ENCODE results near the gene F7.

Gene F7

DNA sequence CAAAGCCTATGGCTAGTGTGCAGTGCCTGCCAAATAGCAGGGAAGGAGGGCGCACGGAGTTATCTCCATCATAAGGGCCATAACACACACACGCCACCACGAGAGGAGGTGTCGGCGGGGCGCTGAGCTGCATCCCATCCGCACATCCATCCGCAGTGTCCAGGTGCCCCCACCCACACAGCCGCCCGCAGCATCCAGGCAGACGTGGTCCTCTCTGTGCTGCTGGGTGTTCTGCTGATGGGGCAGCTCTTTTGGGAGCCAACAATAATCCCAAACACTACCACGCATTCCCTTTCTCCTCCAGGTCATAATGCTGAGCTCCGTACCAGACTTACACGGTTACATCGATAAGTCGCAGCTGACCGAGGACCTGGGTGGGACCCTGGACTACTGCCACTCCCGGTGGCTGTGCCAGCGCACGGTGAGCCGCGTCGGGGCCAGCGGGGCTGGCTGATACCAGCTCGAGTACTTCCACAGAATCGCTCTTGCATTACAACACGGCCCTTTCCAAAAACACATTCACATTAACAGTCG, 41.5 kb upstream of the F7 start (continued):
- TF ChIP-seq, protein P1, sequence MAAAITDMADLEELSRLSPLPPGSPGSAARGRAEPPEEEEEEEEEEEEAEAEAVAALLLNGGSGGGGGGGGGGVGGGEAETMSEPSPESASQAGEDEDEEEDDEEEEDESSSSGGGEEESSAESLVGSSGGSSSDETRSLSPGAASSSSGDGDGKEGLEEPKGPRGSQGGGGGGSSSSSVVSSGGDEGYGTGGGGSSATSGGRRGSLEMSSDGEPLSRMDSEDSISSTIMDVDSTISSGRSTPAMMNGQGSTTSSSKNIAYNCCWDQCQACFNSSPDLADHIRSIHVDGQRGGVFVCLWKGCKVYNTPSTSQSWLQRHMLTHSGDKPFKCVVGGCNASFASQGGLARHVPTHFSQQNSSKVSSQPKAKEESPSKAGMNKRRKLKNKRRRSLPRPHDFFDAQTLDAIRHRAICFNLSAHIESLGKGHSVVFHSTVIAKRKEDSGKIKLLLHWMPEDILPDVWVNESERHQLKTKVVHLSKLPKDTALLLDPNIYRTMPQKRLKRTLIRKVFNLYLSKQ (tag by site-specific recombination; IDR thresholded peaks at IDR 0.05; ENCODE audit: borderline replicate concordance) = no peak
- TF ChIP-seq ZNF19 (tag by site-specific recombination; IDR thresholded peaks at IDR 0.05; ENCODE audit: low read depth) (no peak), ZNF174 (tag by site-specific recombination; IDR thresholded peaks at IDR 0.05) (no peak), ZNF416 (tag by site-specific recombination; IDR thresholded peaks at IDR 0.05) (no peak), ZNF654 (tag by site-specific recombination; IDR thresholded peaks at IDR 0.05; ENCODE audit: low read depth) (no peak), ZNF501 (tag by site-specific recombination; IDR thresholded peaks at IDR 0.05) (no peak)
- TF ChIP-seq, protein P2, sequence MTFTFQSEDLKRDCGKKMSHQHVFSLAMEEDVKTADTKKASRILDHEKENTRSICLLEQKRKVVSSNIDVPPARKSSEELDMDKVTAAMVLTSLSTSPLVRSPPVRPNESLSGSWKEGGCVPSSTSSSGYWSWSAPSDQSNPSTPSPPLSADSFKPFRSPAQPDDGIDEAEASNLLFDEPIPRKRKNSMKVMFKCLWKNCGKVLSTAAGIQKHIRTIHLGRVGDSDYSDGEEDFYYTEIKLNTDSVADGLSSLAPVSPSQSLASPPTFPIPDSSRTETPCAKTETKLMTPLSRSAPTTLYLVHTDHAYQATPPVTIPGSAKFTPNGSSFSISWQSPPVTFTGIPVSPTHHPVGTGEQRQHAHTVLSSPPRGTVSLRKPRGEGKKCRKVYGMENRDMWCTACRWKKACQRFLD (tag by site-specific recombination; IDR thresholded peaks at IDR 0.05) = no peak

- no peak overlapping the region for H3K4me3 ChIP-seq (ENCODE audit: low read depth, low read length)
- no peaks in the 10 kb centered on the region for H3K36me3 ChIP-seq (ENCODE audit: control insufficient read depth in 2 of 2, insufficient read depth in 1 of 2, low read length in 2 of 2)
- no peaks in the 10 kb centered on the region for H3K9me3 ChIP-seq (ENCODE audit: control insufficient read depth, insufficient read depth, low read depth, low read length)
- no peaks in the 10 kb centered on the region for H3K4me1 ChIP-seq (ENCODE audit: control insufficient read depth, insufficient read depth, low read length)
- POLR2A ChIA-PET = interaction anchor here (0.6 kb wide), 1 partner anchor 234 kb away, joined by 3 read pairs; no protein-coding TSS in a partner anchor
- no peak for TF ChIP-seq SP3 (tag by site-specific recombination; IDR thresholded peaks at IDR 0.05)
- no peak for TF ChIP-seq ZNF138 (tag by site-specific recombination; IDR thresholded peaks at IDR 0.05; ENCODE audit: borderline replicate concordance)
- no peak for TF ChIP-seq ZNF843 (tag by site-specific recombination; IDR thresholded peaks at IDR 0.05)
- no peak for TF ChIP-seq ZNF2 (tag by site-specific recombination; IDR thresholded peaks at IDR 0.05)
- TF ChIP-seq BCL11A (tag by site-specific recombination; IDR thresholded peaks at IDR 0.05; ENCODE audit: low read depth) = no peak
- no peak for TF ChIP-seq ZNF248 (tag by site-specific recombination; IDR thresholded peaks at IDR 0.05)
- TF ChIP-seq ZNF785 (tag by site-specific recombination; IDR thresholded peaks at IDR 0.05) = no peak
- no peak for TF ChIP-seq ZNF175 (tag by site-specific recombination; IDR thresholded peaks at IDR 0.05)
- TF ChIP-seq GLI4 (tag by site-specific recombination; IDR thresholded peaks at IDR 0.05) = no peak
- no peak for TF ChIP-seq ZNF549 (tag by site-specific recombination; IDR thresholded peaks at IDR 0.05)
- no peak for TF ChIP-seq ZBTB6 (tag by site-specific recombination; IDR thresholded peaks at IDR 0.05)
- no peak for TF ChIP-seq ZNF169 (tag by site-specific recombination; IDR thresholded peaks at IDR 0.05)
- no peak for TF ChIP-seq ZNF621 (tag by site-specific recombination; IDR thresholded peaks at IDR 0.05)
- no peak for TF ChIP-seq BCL11B (tag by site-specific recombination; IDR thresholded peaks at IDR 0.05; ENCODE audit: low read depth)
- no peak for TF ChIP-seq KLF17 (tag by site-specific recombination; IDR thresholded peaks at IDR 0.05)
- no peak overlapping the region for H3K27ac ChIP-seq (ENCODE audit: extremely low read depth, low read depth, low read length)
- CTCF ChIA-PET = no interaction called here
Observed at GRCh38 chr13:113064534-113065405, 40.8 kb upstream of the F7 start.

Measured in HEK293 (cell line).